Smooth muscle cell (in vitro differentiated cells): ENCODE data around the gene PANX2. TPM values are rescaled to one million over a fixed set of nuclear protein-coding genes. Genes with fewer than 3 reads are reported as not detected.
A peak's percentile ranks its signal among the peaks of the same experiment; 100 is the strongest.

ENCODE experiments used
- DNase-seq: peaks from one replicate; lab custom pipeline; 2025; ENCODE audit not compliant: unreplicated experiment; lab: John Stamatoyannopoulos, UW
- H2AFZ ChIP-seq: fragments of 200-600 bp; sonication (generic); 2 replicates; pipeline ENCODE4 v1.6.0; 2016; ENCODE audit warnings: antibody characterized with exemption, low read depth, mild to moderate bottlenecking
- H3F3A ChIP-seq: fragments of 200-600 bp; sonication (generic); 2 replicates; pipeline ENCODE4 v1.6.0; 2017; ENCODE audit warnings: antibody characterized with exemption, low read depth
- H3K27ac ChIP-seq: fragments of 200-600 bp; sonication (generic); 2 replicates; pipeline ENCODE4 v1.5.1; 2016; ENCODE audit warnings: low read depth, mild to moderate bottlenecking
- H3K27me3 ChIP-seq: fragments of 200-600 bp; sonication (generic); 2 replicates; pipeline ENCODE4 v1.6.1; 2016; ENCODE audit warnings: low read depth, mild to moderate bottlenecking
- H3K36me3 ChIP-seq: fragments of 200-600 bp; sonication (generic); 2 replicates; pipeline ENCODE4 v1.5.1; 2016; ENCODE audit warnings: low read depth
- H3K4me1 ChIP-seq: fragments of 200-600 bp; sonication (generic); 2 replicates; pipeline ENCODE4 v1.5.1; 2016; ENCODE audit warnings: low read depth
- H3K4me2 ChIP-seq: fragments of 200-600 bp; sonication (generic); 2 replicates; pipeline ENCODE4 v1.6.0; 2016; ENCODE audit warnings: mild to moderate bottlenecking
- H3K4me3 ChIP-seq: fragments of 200-600 bp; sonication (generic); 2 replicates; pipeline ENCODE4 v1.5.1; 2016; ENCODE audit warnings: mild to moderate bottlenecking
- H3K79me2 ChIP-seq: fragments of 200-600 bp; sonication (generic); 2 replicates; pipeline ENCODE4 v1.6.0; 2016; ENCODE audit warnings: low read depth, mild to moderate bottlenecking
- H3K9ac ChIP-seq: fragments of 200-600 bp; sonication (generic); 2 replicates; pipeline ENCODE4 v1.6.0; 2016; ENCODE audit warnings: low read depth
- H3K9me3 ChIP-seq: fragments of 200-600 bp; sonication (generic); replicated peaks from 2 replicates; pipeline ENCODE4 v1.5.1; 2016; ENCODE audit warnings: low read depth
- H4K20me1 ChIP-seq: fragments of 200-600 bp; sonication (generic); 2 replicates; pipeline ENCODE4 v1.6.0; 2016; ENCODE audit warnings: low read depth
- CTCF ChIP-seq: fragments of 200-600 bp; sonication (generic); IDR thresholded peaks from 2 replicates; pipeline ENCODE4 v1.5.1; 2017; ENCODE audit warnings: borderline replicate concordance, mild to moderate bottlenecking, antibody characterized with exemption; ENCODE audit not compliant: insufficient read depth, poor library complexity, severe bottlenecking
- WGBS: methylation state at CpG from one replicate; pipeline ENCODE4 v1.1.7; 2016; ENCODE audit warnings: low lambda C conversion rate; 5-methylcytosine and 5-hydroxymethylcytosine counted together
- polyA plus RNA-seq: library from polyadenylated mRNA; unstranded; fragments of >200 nt; fragmentation: Nextera tagmentation; extraction: Ambion mirVana; gene quantifications from 2 replicates; pipeline ENCODE4 v1.2.1, GENCODE V29; 2016
- total RNA-seq: library from RNA; depleted of rRNA; stranded (reverse); fragments of >200 nt; gene quantifications from 2 replicates; pipeline ENCODE4 v1.2.3, GENCODE V29; 2014

PANX2 gene
- total and polyA plus RNA-seq, 2 experiments from 2014 or later, result 2.9 to 5.1 TPM

GRCh38 chr22:50182176-50183081 is 11.9 kb downstream of the PANX2 start:
- Histone ChIP-seq H3K4me2 (no peak overlapping the region), H3K9ac (no peak overlapping the region), H4K20me1 (peaks cover 5% of the 10 kb centered on the region), H3K4me3 (no peak overlapping the region), H3K36me3 (no peaks in the 10 kb centered on the region), H3K9me3 (no peaks in the 10 kb centered on the region), H3F3A (no peaks in the 10 kb centered on the region), H2AFZ (no peak overlapping the region), H3K4me1 (no peaks in the 10 kb centered on the region), H3K79me2 (peaks cover 15% of the 10 kb centered on the region), H3K27ac (no peak overlapping the region), H3K27me3 (no peaks in the 10 kb centered on the region)
- WGBS, result 93% methylated on average over 29 of the region's 31 CpGs
- DNase-seq, result no peak
- TF ChIP-seq CTCF, result no peak

GRCh38 chr22:50183141-50183971 is 12.8 kb downstream of the PANX2 start:
- WGBS, result 93% methylated on average over 18 of the region's 19 CpGs
- TF ChIP-seq CTCF, result no peak
- H2AFZ ChIP-seq, result no peak overlapping the region

GRCh38 chr22:50184004-50184901 is 13.7 kb downstream of the PANX2 start:
- no peak for TF ChIP-seq CTCF
- peaks cover 5% of the 10 kb centered on the region for H4K20me1 ChIP-seq
- no peak overlapping the region for H3K9ac ChIP-seq
- peak overlapping the region; percentile 51 for H3K4me3 ChIP-seq
- H3K27ac ChIP-seq, result no peak overlapping the region
- no peaks in the 10 kb centered on the region for H3F3A ChIP-seq
- H3K4me1 ChIP-seq, result no peaks in the 10 kb centered on the region
- no peak for DNase-seq
- no peaks in the 10 kb centered on the region for H3K27me3 ChIP-seq
- no peaks in the 10 kb centered on the region for H3K36me3 ChIP-seq
- no peaks in the 10 kb centered on the region for H3K9me3 ChIP-seq
- peak overlapping the region; percentile 88 for H3K4me2 ChIP-seq
- no peak overlapping the region for H2AFZ ChIP-seq
- peaks cover 33% of the 10 kb centered on the region for H3K79me2 ChIP-seq
- WGBS, result 46% methylated on average over 29 of the region's 32 CpGs

More at GRCh38 chr22:50183141-50183971, 12.8 kb downstream of the PANX2 start:
- Histone ChIP-seq H3K4me3 (no peak overlapping the region), H3K36me3 (no peaks in the 10 kb centered on the region), H3F3A (no peaks in the 10 kb centered on the region), H3K9ac (no peak overlapping the region), H4K20me1 (peaks cover 5% of the 10 kb centered on the region), H3K27me3 (no peaks in the 10 kb centered on the region), H3K4me2 (no peak overlapping the region), H3K79me2 (peaks cover 24% of the 10 kb centered on the region), H3K9me3 (no peaks in the 10 kb centered on the region), H3K27ac (no peak overlapping the region), H3K4me1 (no peaks in the 10 kb centered on the region)
- no peak for DNase-seq
